K562 (cell line): Measurements from ENCODE around the gene TUBE1. TPM values are rescaled to one million over a fixed set of nuclear protein-coding genes. Genes with fewer than 3 reads are reported as not detected.

Source experiments
- ATAC-seq: fragments of 200-7000 bp; cut with Tn5 transposase; 3 replicates; pipeline ENCODE4 v1.9.1; 2020; ENCODE audit warnings: moderate library complexity
- BruUV-seq: library from RNA; stranded (reverse); fragments of 400-500 nt; replicated peaks from 2 replicates; lab custom pipeline; 2021; lab: Mats Ljungman, UMichigan
- CTCF ChIA-PET: fragments of 300-600 bp; formaldehyde crosslinking; extraction: SDS; loops from one replicate; lab custom pipeline; 2021; ENCODE audit warnings: low intra/inter-chr PET ratio; lab: Yijun Ruan, JAX
- POLR2A ChIA-PET: fragments of 300-600, 350-650 bp; sonication (Branson Sonifier 250); formaldehyde crosslinking; extraction: SDS; loops from one replicate; lab custom pipeline; 2021; ENCODE audit warnings: antibody characterized with exemption, inconsistent platforms; lab: Yijun Ruan, JAX
- DNase-seq, 4 experiments: peaks; one replicate each; pipeline versions ENCODE4 v3.0.0 to v3.0.0-alpha.2; 2011 to 2018; ENCODE audit warnings: low spot score in 3 of 4, mixed read lengths in 3 of 4; ENCODE audit errors: extremely low read depth in 1 of 4
- FAIRE-seq: peaks from 2 replicates; lab custom pipeline; 2011; peaks lifted over from hg19 to GRCh38; lab: Jason Lieb, UNC
- H2AFZ ChIP-seq: 2 replicates; pipeline ENCODE4 v1.6.0; 2011; ENCODE audit warnings: low read depth, low read length, control low read depth, inconsistent platforms
- H3K27ac ChIP-seq: fragments of 200-600 bp; 3 replicates; pipeline ENCODE4 v1.8.0; 2011; ENCODE audit warnings: low read depth, mild to moderate bottlenecking, control low read depth, inconsistent platforms, low read length, moderate library complexity, mixed read lengths; ENCODE audit errors: extremely low read depth
- H3K27me3 ChIP-seq, 2 experiments: fragments of 300-600 bp in 1 of 2; 2 replicates in 1 of 2; 3 replicates in 1 of 2; pipeline versions ENCODE4 v1.6.0 to v1.8.0; 2011; ENCODE audit warnings: inconsistent platforms in 2 of 2, low read length in 2 of 2, mild to moderate bottlenecking in 1 of 2, mixed read lengths in 1 of 2, moderate library complexity in 1 of 2; ENCODE audit not compliant: control insufficient read depth in 2 of 2, insufficient read depth in 2 of 2
- H3K36me3 ChIP-seq: fragments of 300-600 bp; 3 replicates; pipeline ENCODE4 v1.8.0; 2011; ENCODE audit warnings: mild to moderate bottlenecking, low read length, inconsistent platforms; ENCODE audit not compliant: control insufficient read depth, insufficient read depth
- H3K4me1 ChIP-seq, 2 experiments: fragments of 200-600 bp in 1 of 2; replicated peaks in 1 of 2; 2 replicates in 1 of 2; 3 replicates in 1 of 2; pipeline versions ENCODE4 v1.5.1 to v1.8.0; 2011; ENCODE audit warnings: inconsistent platforms in 2 of 2, low read length in 2 of 2, mild to moderate bottlenecking in 1 of 2, mixed read lengths in 1 of 2, moderate library complexity in 1 of 2; ENCODE audit not compliant: control insufficient read depth in 2 of 2, insufficient read depth in 2 of 2
- H3K4me2 ChIP-seq: 2 replicates; pipeline ENCODE4 v1.6.1; 2011; ENCODE audit warnings: low read length, control low read depth, inconsistent platforms, mixed read lengths; ENCODE audit not compliant: insufficient read depth
- H3K4me3 ChIP-seq: fragments of 200-600 bp; sonication (generic), shearing (Covaris generic); 2 replicates; pipeline ENCODE4 v1.5.1; 2016; ENCODE audit warnings: control low read depth, inconsistent platforms
- H3K79me2 ChIP-seq: fragments of 200-600 bp; 3 replicates; pipeline ENCODE4 v1.8.0; 2011; ENCODE audit warnings: low read length, inconsistent platforms; ENCODE audit not compliant: control insufficient read depth, insufficient read depth
- H3K9ac ChIP-seq, 2 experiments: 2 replicates each; pipeline versions ENCODE4 v1.6.0 to v1.6.1; 2011; ENCODE audit warnings: low read depth in 2 of 2, low read length in 2 of 2, control low read depth in 1 of 2, inconsistent platforms in 1 of 2, mild to moderate bottlenecking in 1 of 2, mixed read lengths in 1 of 2; ENCODE audit not compliant: insufficient read depth in 1 of 2
- H3K9me1 ChIP-seq: one replicate; pipeline ENCODE4 v1.6.0; 2011; ENCODE audit warnings: inconsistent platforms, mild to moderate bottlenecking, low read length, moderate library complexity; ENCODE audit not compliant: control insufficient read depth, insufficient read depth
- H3K9me3 ChIP-seq: replicated peaks from 2 replicates; pipeline ENCODE4 v1.5.1; 2011; ENCODE audit warnings: low read depth, low read length, inconsistent platforms; ENCODE audit not compliant: control insufficient read depth, insufficient read depth
- H4K20me1 ChIP-seq: replicated peaks from 2 replicates; pipeline ENCODE4 v1.6.1; 2011; ENCODE audit warnings: low read length, inconsistent platforms, mixed read lengths; ENCODE audit not compliant: control insufficient read depth, insufficient read depth
- ESRRB ChIP-seq: fragments of 250-450 bp; sonication (Bioruptor Pico); IDR thresholded peaks from 2 replicates; pipeline ENCODE4 v1.5.0; 2020; ENCODE audit warnings: mild to moderate bottlenecking, moderate library complexity, borderline replicate concordance
- MEIS2 ChIP-seq: fragments of 450-650 bp; IDR thresholded peaks from 2 replicates; pipeline ENCODE4 v1.6.1; 2014; ENCODE audit warnings: mild to moderate bottlenecking; ENCODE audit not compliant: partially characterized antibody
- NFIC ChIP-seq: fragments of 450-650 bp; IDR thresholded peaks from 2 replicates; pipeline ENCODE4 v1.6.1; 2017; ENCODE audit warnings: mild to moderate bottlenecking, inconsistent platforms
- PBX2 ChIP-seq, 2 experiments: IDR thresholded peaks in 1 of 2; conservative IDR thresholded peaks in 1 of 2; 2 replicates each; pipeline ENCODE4 v1.6.1; 2016; ENCODE audit warnings: low read depth in 2 of 2, mild to moderate bottlenecking in 1 of 2, missing compliant biosample characterization in 1 of 2, missing genetic modification characterization in 1 of 2, moderate library complexity in 1 of 2
- WGBS: fragments of 100-300 bp; shearing (Covaris generic); methylation state at CpG from one replicate; pipeline ENCODE4 v1.1.6; 2016; ENCODE audit warnings: low coverage, mixed read lengths; ENCODE audit not compliant: insufficient coverage; ENCODE audit errors: missing lambda C conversion rate; 5-methylcytosine and 5-hydroxymethylcytosine counted together
- in situ Hi-C: fragments of 300-500 bp; cut with MboI; formaldehyde crosslinking; loops from 4 replicates; pipeline ENCODE4 v1.15.0; 2018; ENCODE audit warnings: inconsistent platforms, mixed read lengths
- intact Hi-C: fragments of 100-400 bp; cut with micrococcal nuclease; formaldehyde crosslinking; loops from 2 replicates; pipeline ENCODE4 v1.14.2; 2022
- polyA plus RNA-seq, 8 experiments: library from polyadenylated mRNA; depleted of rRNA in 4 of 8; stranded (reverse) in 5 of 8; unstranded in 3 of 8; fragments of >200 nt; fragmentation: Nextera tagmentation in 2 of 8; fragmentation: Illumina TruSeq in 1 of 8; extraction: Ambion mirVana in 2 of 8; extraction: Trizol in 1 of 8; gene quantifications; 2 replicates each; pipeline versions ENCODE4 v1.2.1 to v1.2.3, GENCODE V29; 2011 to 2014; ENCODE audit warnings: inconsistent platforms in 1 of 8, missing spikeins in 1 of 8
- total RNA-seq, 7 experiments: library from RNA; depleted of rRNA in 6 of 7; stranded (reverse); fragments of >200 nt in 6 of 7; fragmentation: Illumina TruSeq in 2 of 7; extraction: Trizol in 2 of 7; gene quantifications; 2 replicates each; pipeline versions ENCODE4 v1.2.1 to v1.2.3, GENCODE V29; 2011 to 2021; ENCODE audit warnings: low replicate concordance in 1 of 7
- TF ChIP-seq, protein P1 (sequence below): fragments of 450-650 bp; IDR thresholded peaks from 2 replicates; pipeline ENCODE4 v1.6.1; 2016; ENCODE audit warnings: missing biosample characterization, missing genetic modification characterization
- TF ChIP-seq, protein P2 (sequence below): IDR thresholded peaks from 2 replicates; pipeline ENCODE4 v1.6.1; 2011; ENCODE audit not compliant: insufficient read length; ENCODE audit errors: extremely low read depth

Gene TUBE1
- total and polyA plus RNA-seq, 9 of the 15 experiments (the other 6 are each of a cell fraction or from before 2014, with no cell fraction given), result 18.9 to 58.4 (median 30.8) TPM

DNA sequence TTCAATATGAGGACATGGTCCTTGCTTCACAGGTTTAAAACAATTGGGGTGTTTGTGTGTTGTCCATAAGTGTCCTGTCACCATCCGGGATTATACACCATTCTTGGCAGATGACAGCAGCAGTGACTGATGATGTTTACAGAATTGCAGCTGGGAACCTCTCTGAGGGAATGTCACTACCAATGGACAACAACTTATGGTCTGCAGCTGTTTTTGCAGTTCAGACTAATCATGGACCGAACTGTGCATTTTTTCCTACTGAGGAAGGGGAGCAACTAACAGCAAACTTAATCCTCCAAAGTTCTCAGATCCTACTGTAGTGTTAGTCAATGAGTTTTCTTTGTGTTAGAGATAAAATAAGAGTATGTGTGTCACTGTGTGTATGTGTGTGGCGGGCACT, 26.1 kb upstream of the TUBE1 start:
- POLR2A ChIA-PET, result no interaction called here
- Histone ChIP-seq H3K4me1 (no peaks in the 10 kb centered on the region; a peak in 1 of 5 replicates), H3K9me3 (no peaks in the 10 kb centered on the region), H3K4me3 (no peak overlapping the region), H3K27me3 (no peaks in the 10 kb centered on the region; a peak in 1 of 5 replicates), H3K9me1 (no peaks in the 10 kb centered on the region), H3K4me2 (no peak overlapping the region), H3K79me2 (no peaks in the 10 kb centered on the region), H4K20me1 (no peaks in the 10 kb centered on the region)
- ATAC-seq, result no peak
- WGBS, result 8% methylated on average over 3 of the region's 3 CpGs
- TF ChIP-seq, protein P1, sequence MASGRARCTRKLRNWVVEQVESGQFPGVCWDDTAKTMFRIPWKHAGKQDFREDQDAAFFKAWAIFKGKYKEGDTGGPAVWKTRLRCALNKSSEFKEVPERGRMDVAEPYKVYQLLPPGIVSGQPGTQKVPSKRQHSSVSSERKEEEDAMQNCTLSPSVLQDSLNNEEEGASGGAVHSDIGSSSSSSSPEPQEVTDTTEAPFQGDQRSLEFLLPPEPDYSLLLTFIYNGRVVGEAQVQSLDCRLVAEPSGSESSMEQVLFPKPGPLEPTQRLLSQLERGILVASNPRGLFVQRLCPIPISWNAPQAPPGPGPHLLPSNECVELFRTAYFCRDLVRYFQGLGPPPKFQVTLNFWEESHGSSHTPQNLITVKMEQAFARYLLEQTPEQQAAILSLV (tag), result no peak
- TF ChIP-seq ESRRB (CRISPR knock-in tag) (no peak), NFIC (no peak), MEIS2 (peak; percentile 20), PBX2 (CRISPR knock-in tag; IDR thresholded peaks at IDR 0.05; ENCODE audit: low read depth) (no peak), PBX2 (tag; conservative IDR thresholded peaks at IDR 0.05; ENCODE audit: low read depth) (peak; percentile 39; the same call in 1 of the 2 replicates)
- TF ChIP-seq, protein P2, sequence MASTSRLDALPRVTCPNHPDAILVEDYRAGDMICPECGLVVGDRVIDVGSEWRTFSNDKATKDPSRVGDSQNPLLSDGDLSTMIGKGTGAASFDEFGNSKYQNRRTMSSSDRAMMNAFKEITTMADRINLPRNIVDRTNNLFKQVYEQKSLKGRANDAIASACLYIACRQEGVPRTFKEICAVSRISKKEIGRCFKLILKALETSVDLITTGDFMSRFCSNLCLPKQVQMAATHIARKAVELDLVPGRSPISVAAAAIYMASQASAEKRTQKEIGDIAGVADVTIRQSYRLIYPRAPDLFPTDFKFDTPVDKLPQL, result no peak
- TF ChIP-seq, all 486 proteins: peak for 2
- H3K36me3 ChIP-seq, result no peaks in the 10 kb centered on the region
- no peak overlapping the region for H3K27ac ChIP-seq
- in situ Hi-C loops, result no loop called here
- CTCF ChIA-PET, result no interaction called here
- intact Hi-C loops, result no loop called here
- no peak for FAIRE-seq
- no TSS peak for BruUV-seq
- no peak for DNase-seq
- H2AFZ ChIP-seq, result no peak overlapping the region
- no peak overlapping the region for H3K9ac ChIP-seq
